Measurements from ENCODE around the gene BST1.

The BST1 gene

DNA sequence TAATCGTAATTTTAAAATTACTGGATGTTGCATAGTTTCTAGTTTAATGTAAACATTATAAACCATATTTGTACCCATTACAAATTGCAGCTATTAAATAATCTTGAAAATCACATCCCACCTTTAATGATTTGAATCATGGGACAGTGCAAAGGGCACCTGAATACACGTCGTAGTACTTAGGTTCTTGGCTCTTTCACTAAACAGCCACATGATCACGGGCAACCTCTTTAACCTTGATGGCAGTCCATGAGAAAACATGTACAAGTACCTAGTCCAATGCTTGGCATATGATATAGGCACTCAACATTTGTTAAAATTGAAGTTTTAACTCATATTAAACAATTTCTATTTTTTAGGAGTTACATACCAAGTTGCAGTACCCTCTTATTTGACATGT is 35.9 kb upstream of the BST1 start:
- no peaks in the 10 kb centered on the region for H3K36me3 ChIP-seq (ENCODE audit: control insufficient read depth, insufficient read depth, low read length)
- no peak overlapping the region for H3K27ac ChIP-seq (ENCODE audit: low read depth, low read length)
- H3K4me3 ChIP-seq (ENCODE audit: low read length) = no peak overlapping the region
- no peak overlapping the region for H3K9ac ChIP-seq (ENCODE audit: low read length)
- H3K27me3 ChIP-seq (ENCODE audit: control insufficient read depth, insufficient read depth, low read length) = no peaks in the 10 kb centered on the region
- H3K4me1 ChIP-seq (ENCODE audit: control insufficient read depth, insufficient read depth, low read length) = no peaks in the 10 kb centered on the region

DNA sequence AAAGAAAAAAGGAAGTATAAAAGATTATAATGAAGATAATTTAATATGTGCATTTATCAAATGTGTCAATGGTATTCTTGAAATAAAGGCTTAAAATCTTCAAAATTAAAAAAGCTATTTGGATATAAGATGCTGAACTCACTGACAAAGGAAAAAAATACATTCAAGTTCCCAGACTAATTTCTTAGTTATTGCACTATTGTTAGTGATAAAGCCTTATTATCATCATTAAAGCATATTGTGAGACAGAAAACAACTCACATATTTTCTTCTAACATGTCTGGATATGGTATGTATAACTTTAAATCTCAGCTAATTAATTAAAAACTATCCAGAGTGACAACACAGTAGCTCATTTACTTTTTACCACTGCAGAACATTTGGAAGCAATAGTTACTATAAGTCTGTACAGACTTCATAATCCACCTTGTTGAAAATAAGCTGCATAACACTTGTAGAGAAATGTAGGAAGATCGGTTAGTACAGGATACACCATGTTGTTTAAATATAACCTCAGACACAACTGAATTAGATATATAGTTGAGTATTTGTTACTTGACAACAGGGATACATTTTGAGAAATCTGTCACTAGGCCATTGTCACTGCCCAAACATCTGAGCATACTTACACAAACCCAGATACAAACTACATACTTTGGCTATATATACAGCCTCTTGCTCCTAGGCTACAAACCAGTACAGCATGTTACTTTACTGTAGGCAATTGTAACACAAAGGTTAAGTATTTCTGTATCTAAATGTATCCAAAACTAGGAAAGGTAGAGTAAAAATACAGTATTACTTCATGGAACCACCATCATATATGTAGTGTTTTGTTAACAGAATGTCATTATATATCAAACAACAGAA is 34.1 kb upstream of the BST1 start:
- Histone ChIP-seq H3K36me3 (ENCODE audit: control insufficient read depth, insufficient read depth, low read length) (no peaks in the 10 kb centered on the region), H3K9ac (ENCODE audit: low read length) (no peak overlapping the region), H3K27ac (ENCODE audit: low read depth, low read length) (no peak overlapping the region), H3K4me1 (ENCODE audit: control insufficient read depth, insufficient read depth, low read length) (no peaks in the 10 kb centered on the region), H3K4me3 (ENCODE audit: low read length) (no peak overlapping the region), H3K27me3 (ENCODE audit: control insufficient read depth, insufficient read depth, low read length) (no peaks in the 10 kb centered on the region)

DNA sequence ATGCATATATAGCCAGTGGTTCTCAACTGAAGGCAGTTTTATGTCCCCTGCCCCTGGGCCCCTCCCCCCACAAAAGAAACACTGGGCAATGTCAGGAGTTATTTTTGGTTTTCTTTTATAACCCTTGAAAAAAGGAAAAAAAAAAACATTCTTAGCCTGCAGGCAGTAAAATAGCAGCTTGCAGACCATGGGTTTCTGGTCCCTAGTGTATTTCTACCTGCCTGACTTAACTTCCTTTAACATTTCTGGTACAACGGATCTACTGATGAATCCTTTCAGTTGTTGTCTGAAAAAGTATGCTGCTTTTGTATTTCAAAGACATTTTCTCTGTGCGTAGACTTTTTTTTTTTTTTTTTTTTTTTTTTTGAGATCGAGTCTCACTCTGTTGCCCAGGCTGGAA is 32.3 kb upstream of the BST1 start:
- no peak overlapping the region for H3K27ac ChIP-seq (ENCODE audit: low read depth, low read length)
- no peak overlapping the region for H3K4me3 ChIP-seq (ENCODE audit: low read length)
- no peaks in the 10 kb centered on the region for H3K4me1 ChIP-seq (ENCODE audit: control insufficient read depth, insufficient read depth, low read length)
- H3K27me3 ChIP-seq (ENCODE audit: control insufficient read depth, insufficient read depth, low read length) = no peaks in the 10 kb centered on the region
- H3K9ac ChIP-seq (ENCODE audit: low read length) = no peak overlapping the region
- H3K36me3 ChIP-seq (ENCODE audit: control insufficient read depth, insufficient read depth, low read length) = no peaks in the 10 kb centered on the region

DNA sequence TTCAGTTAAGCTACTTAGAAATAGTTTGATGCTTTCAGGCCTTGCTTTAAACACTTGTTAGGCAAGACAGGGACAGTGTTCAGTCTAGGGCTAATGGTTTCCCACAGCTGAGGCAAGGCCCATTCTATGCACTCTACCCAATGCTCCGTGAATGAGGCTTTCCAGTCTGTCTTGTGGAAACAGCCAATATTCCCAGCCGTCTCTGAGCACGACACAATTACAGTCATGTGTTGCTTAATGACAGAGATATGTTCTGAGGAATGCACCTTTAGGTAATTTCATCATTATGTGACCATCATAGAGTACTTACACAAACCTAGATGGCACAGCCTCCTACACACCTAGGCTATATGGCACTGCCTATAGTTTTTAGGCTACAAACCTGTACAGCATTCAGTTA is 30.8 kb upstream of the BST1 start:
- no peak overlapping the region for H3K4me3 ChIP-seq (ENCODE audit: low read length)
- H3K9ac ChIP-seq (ENCODE audit: low read length) = no peak overlapping the region
- no peaks in the 10 kb centered on the region for H3K27me3 ChIP-seq (ENCODE audit: control insufficient read depth, insufficient read depth, low read length)
- H3K36me3 ChIP-seq (ENCODE audit: control insufficient read depth, insufficient read depth, low read length) = no peaks in the 10 kb centered on the region
- H3K27ac ChIP-seq (ENCODE audit: low read depth, low read length) = no peak overlapping the region
- H3K4me1 ChIP-seq (ENCODE audit: control insufficient read depth, insufficient read depth, low read length) = no peaks in the 10 kb centered on the region

DNA sequence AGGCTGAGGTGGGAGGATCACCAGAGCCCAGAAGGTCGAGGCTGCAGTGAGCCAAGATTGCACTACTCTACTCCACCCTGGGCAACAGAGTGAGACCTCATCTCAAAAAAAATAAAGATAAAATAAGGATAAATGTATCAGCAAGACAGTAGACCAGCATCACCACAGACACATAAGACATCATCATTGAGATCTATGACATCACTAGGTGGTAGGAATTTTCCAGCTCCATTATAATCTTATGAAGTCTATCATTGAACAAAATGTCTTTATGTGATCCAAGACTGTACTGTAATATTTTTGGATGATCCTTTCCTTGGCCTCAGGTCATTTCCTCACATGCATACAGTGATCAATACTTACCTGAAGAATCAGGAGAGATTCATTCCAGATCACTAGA is 29.5 kb upstream of the BST1 start:
- Histone ChIP-seq H3K27me3 (ENCODE audit: control insufficient read depth, insufficient read depth, low read length) (no peaks in the 10 kb centered on the region), H3K4me1 (ENCODE audit: control insufficient read depth, insufficient read depth, low read length) (no peaks in the 10 kb centered on the region), H3K4me3 (ENCODE audit: low read length) (no peak overlapping the region), H3K27ac (ENCODE audit: low read depth, low read length) (no peak overlapping the region), H3K9ac (ENCODE audit: low read length) (no peak overlapping the region), H3K36me3 (ENCODE audit: control insufficient read depth, insufficient read depth, low read length) (no peaks in the 10 kb centered on the region)

DNA sequence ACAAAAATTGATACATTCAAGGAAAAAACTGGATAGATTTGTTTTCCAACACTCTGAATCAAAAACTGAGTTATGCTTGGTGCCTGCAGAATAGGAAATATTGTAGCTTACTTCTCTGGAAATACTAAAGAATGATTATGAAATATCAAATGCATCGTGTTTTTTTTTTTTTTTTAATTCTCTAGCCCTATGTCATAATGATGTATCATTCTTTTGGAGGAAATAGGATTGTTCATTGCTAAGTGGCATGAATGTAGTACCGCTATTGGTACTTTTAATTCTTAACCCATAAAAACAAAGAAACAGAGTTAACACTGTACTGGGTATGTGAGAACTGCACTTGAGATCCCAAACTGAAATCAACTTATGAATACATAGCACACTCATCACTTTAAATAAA is 28.8 kb upstream of the BST1 start:
- Histone ChIP-seq H3K9ac (ENCODE audit: low read length) (no peak overlapping the region), H3K4me3 (ENCODE audit: low read length) (no peak overlapping the region), H3K4me1 (ENCODE audit: control insufficient read depth, insufficient read depth, low read length) (no peaks in the 10 kb centered on the region), H3K27ac (ENCODE audit: low read depth, low read length) (no peak overlapping the region), H3K27me3 (ENCODE audit: control insufficient read depth, insufficient read depth, low read length) (no peaks in the 10 kb centered on the region), H3K36me3 (ENCODE audit: control insufficient read depth, insufficient read depth, low read length) (no peaks in the 10 kb centered on the region)

DNA sequence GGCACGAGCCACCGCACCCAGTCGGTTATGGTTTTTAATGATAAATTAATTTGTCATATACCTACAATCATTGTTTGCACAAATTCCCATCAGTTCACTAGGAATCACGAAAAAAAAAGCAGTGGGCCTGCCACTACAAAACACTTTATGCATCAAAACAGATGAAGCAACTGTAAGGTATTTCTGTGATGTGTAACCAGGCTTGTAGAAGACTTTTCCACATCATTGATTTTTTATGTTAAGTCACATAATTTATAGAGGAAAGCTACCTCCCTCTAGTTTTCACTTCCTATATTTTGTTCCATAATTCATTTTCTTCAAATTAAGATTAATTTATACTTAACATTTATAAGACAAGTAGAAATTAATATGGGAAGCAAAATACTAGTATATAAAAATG is 27.9 kb upstream of the BST1 start:
- H3K36me3 ChIP-seq (ENCODE audit: control insufficient read depth, insufficient read depth, low read length) = no peaks in the 10 kb centered on the region
- no peak overlapping the region for H3K4me3 ChIP-seq (ENCODE audit: low read length)
- H3K9ac ChIP-seq (ENCODE audit: low read length) = no peak overlapping the region
- no peaks in the 10 kb centered on the region for H3K27me3 ChIP-seq (ENCODE audit: control insufficient read depth, insufficient read depth, low read length)
- H3K4me1 ChIP-seq (ENCODE audit: control insufficient read depth, insufficient read depth, low read length) = no peaks in the 10 kb centered on the region
- H3K27ac ChIP-seq (ENCODE audit: low read depth, low read length) = no peak overlapping the region

DNA sequence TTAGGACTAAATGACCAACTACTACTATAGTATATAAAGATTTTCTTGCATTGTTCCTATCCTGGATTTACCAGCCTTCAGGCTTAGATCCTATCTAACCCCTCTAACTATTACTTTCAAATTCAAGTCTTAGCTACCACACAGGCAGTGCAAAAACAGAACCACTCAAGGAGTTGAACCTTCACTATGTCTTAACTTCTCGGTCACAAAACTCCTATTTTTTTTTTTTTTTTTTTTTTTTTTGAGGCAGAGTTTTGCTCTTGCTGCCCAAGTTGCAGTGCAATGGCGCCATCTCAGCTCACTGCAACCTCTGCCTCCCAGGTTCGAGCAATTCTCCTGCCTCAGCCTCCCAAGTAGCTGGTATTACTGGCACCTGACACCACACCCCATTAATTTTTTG is 27.5 kb upstream of the BST1 start:
- Histone ChIP-seq H3K4me3 (ENCODE audit: low read length) (no peak overlapping the region), H3K27ac (ENCODE audit: low read depth, low read length) (no peak overlapping the region), H3K9ac (ENCODE audit: low read length) (no peak overlapping the region), H3K27me3 (ENCODE audit: control insufficient read depth, insufficient read depth, low read length) (no peaks in the 10 kb centered on the region), H3K4me1 (ENCODE audit: control insufficient read depth, insufficient read depth, low read length) (no peaks in the 10 kb centered on the region), H3K36me3 (ENCODE audit: control insufficient read depth, insufficient read depth, low read length) (no peaks in the 10 kb centered on the region)

DNA sequence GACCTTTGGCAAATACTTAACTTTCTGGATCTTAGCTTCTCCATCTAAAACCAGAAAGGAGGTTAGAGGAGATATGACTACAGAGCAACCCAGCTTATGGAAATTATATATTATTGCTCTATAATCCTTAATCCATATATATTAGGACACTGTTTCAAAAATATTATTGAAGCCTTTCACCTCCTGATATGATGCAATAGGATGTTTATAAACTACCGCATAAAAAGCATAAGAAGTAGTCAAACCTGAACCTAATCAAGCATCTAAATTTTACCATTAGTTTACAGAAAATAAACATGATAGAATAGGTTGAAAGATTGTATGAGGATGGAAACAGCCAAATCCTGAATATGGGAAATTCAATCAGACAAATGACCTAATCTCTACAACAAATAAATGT is 26.8 kb upstream of the BST1 start:
- Histone ChIP-seq H3K4me1 (ENCODE audit: control insufficient read depth, insufficient read depth, low read length) (no peaks in the 10 kb centered on the region), H3K27me3 (ENCODE audit: control insufficient read depth, insufficient read depth, low read length) (no peaks in the 10 kb centered on the region), H3K9ac (ENCODE audit: low read length) (no peak overlapping the region), H3K36me3 (ENCODE audit: control insufficient read depth, insufficient read depth, low read length) (no peaks in the 10 kb centered on the region), H3K27ac (ENCODE audit: low read depth, low read length) (no peak overlapping the region), H3K4me3 (ENCODE audit: low read length) (no peak overlapping the region)

- H3K27ac ChIP-seq (ENCODE audit: low read depth, low read length) = no peak overlapping the region
- H3K9ac ChIP-seq (ENCODE audit: low read length) = no peak overlapping the region
- H3K36me3 ChIP-seq (ENCODE audit: control insufficient read depth, insufficient read depth, low read length) = no peaks in the 10 kb centered on the region
- H3K4me3 ChIP-seq (ENCODE audit: low read length) = no peak overlapping the region
- H3K27me3 ChIP-seq (ENCODE audit: control insufficient read depth, insufficient read depth, low read length) = no peaks in the 10 kb centered on the region
- no peaks in the 10 kb centered on the region for H3K4me1 ChIP-seq (ENCODE audit: control insufficient read depth, insufficient read depth, low read length)
Measured at GRCh38 chr4:15676899-15677298, 26.0 kb upstream of the BST1 start.

DNA sequence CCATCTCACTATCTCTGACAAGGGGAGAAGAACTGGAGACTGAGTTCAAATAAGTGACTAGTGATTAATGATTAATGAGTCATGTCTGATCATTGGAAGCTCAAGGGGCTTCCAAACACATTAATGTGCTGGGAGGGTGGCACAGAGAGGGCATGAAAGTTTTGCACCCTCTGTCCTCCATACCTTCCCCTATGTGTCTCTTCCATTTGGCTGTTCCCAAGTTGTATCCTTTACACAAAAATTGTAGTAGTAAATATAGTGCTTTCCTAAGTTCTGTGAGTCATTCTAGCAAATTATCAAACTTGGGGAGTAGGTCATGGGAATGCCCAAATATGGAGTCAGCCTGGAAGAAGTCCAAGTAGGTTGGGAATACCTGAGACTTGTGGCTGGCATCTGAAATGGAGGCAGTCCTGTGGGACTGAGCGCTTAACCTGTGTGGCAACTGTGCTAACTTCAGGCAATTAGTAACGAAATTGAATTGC is 25.3 kb upstream of the BST1 start:
- Histone ChIP-seq H3K4me3 (ENCODE audit: low read length) (no peak overlapping the region), H3K36me3 (ENCODE audit: control insufficient read depth, insufficient read depth, low read length) (no peaks in the 10 kb centered on the region), H3K27ac (ENCODE audit: low read depth, low read length) (no peak overlapping the region), H3K9ac (ENCODE audit: low read length) (no peak overlapping the region), H3K27me3 (ENCODE audit: control insufficient read depth, insufficient read depth, low read length) (no peaks in the 10 kb centered on the region), H3K4me1 (ENCODE audit: control insufficient read depth, insufficient read depth, low read length) (no peaks in the 10 kb centered on the region)

DNA sequence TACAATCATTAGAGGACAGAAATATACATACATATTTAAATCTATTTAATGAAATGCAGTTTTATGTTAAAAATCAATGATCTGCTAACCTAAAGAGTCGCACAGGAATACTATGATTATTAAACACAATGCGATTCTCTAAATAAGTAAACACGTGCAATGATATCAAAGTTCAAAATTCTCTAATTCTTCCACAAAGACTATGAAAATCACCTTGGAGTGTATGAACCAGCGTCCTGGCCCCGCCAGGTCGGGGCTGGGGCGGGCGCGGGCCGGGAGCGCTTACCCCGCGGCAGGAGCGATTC is 21.8 kb upstream of the BST1 start:
- H3K4me3 ChIP-seq (ENCODE audit: low read length) = peak overlapping the region; percentile 73
- no peaks in the 10 kb centered on the region for H3K27me3 ChIP-seq (ENCODE audit: control insufficient read depth, insufficient read depth, low read length)
- no peak overlapping the region for H3K9ac ChIP-seq (ENCODE audit: low read length)
- peaks cover 2% of the 10 kb centered on the region for H3K4me1 ChIP-seq (ENCODE audit: control insufficient read depth, insufficient read depth, low read length)
- no peaks in the 10 kb centered on the region for H3K36me3 ChIP-seq (ENCODE audit: control insufficient read depth, insufficient read depth, low read length)
- H3K27ac ChIP-seq (ENCODE audit: low read depth, low read length) = no peak overlapping the region

All from rectal smooth muscle tissue (tissue), 1 donor.